C4-2B (cell line): Measurements from ENCODE around the gene ZNF276.
"Not testable (repeated sequence)": the region's sequence is repeated elsewhere in the genome, so short reads cannot be mapped to it uniquely, and the experiment has no call there.

Source experiments
- H3K27ac ChIP-seq: fragments of 450-650 bp; 2 replicates; pipeline ENCODE4 v1.5.1; 2017
- CTCF ChIP-seq: fragments of 450-650 bp; conservative IDR thresholded peaks from 2 replicates; pipeline ENCODE4 v1.5.1; 2017; ENCODE audit warnings: mild to moderate bottlenecking
- ZFX ChIP-seq: fragments of 450-650 bp; IDR thresholded peaks from 2 replicates; pipeline ENCODE4 v1.6.1; 2017

ZNF276 gene

GRCh38 chr16:89693931-89694783, 27.2 kb upstream of the ZNF276 start:
- H3K27ac ChIP-seq = no peak overlapping the region

GRCh38 chr16:89694784-89695085, 26.6 kb upstream of the ZNF276 start:
- not testable (repeated sequence) for H3K27ac ChIP-seq

More at GRCh38 chr16:89693931-89694783, 27.2 kb upstream of the ZNF276 start:
- TF ChIP-seq CTCF = no peak
- no peak for TF ChIP-seq ZFX

GRCh38 chr16:89695086-89695874, 26.1 kb upstream of the ZNF276 start:
- no peak overlapping the region for H3K27ac ChIP-seq
- TF ChIP-seq ZFX (no peak), CTCF (no peak)

- TF ChIP-seq CTCF (no peak), ZFX (no peak)
- no peak overlapping the region for H3K27ac ChIP-seq
These were observed 25.3 kb upstream of the ZNF276 start for GRCh38 chr16:89695875-89696669.

- H3K27ac ChIP-seq = no peak overlapping the region
These were observed 24.6 kb upstream of the ZNF276 start for GRCh38 chr16:89696670-89697128.

GRCh38 chr16:89697161-89697615, 24.1 kb upstream of the ZNF276 start:
- TF ChIP-seq CTCF = no peak
- TF ChIP-seq ZFX = no peak
- no peak overlapping the region for H3K27ac ChIP-seq

More at GRCh38 chr16:89696670-89697128, 24.6 kb upstream of the ZNF276 start:
- TF ChIP-seq ZFX (no peak), CTCF (no peak)

GRCh38 chr16:89697616-89698331, 23.6 kb upstream of the ZNF276 start:
- H3K27ac ChIP-seq = no peak overlapping the region
- TF ChIP-seq ZFX (no peak), CTCF (no peak)

GRCh38 chr16:89698717-89699116, 22.6 kb upstream of the ZNF276 start:
- H3K27ac ChIP-seq = not testable (repeated sequence)

GRCh38 chr16:89699629-89700099, 21.7 kb upstream of the ZNF276 start:
- H3K27ac ChIP-seq = peak overlapping the region; percentile 89
